Endothelial cell (in vitro differentiated cells): ENCODE results near the gene ADH4. TPM values are rescaled to one million over a fixed set of nuclear protein-coding genes. Genes with fewer than 3 reads are reported as not detected.

Experiments
- DNase-seq: peaks from one replicate; pipeline ENCODE4 v3.0.0; 2021; ENCODE audit warnings: low spot score
- H3K27ac Mint-ChIP-seq: one replicate; pipeline ENCODE4 v1.8.0; 2021; ENCODE audit warnings: mixed read lengths, inconsistent platforms; ENCODE audit not compliant: unreplicated experiment
- H3K27me3 Mint-ChIP-seq: one replicate; pipeline ENCODE4 v1.8.0; 2021; ENCODE audit warnings: mild to moderate bottlenecking, moderate library complexity, mixed read lengths, inconsistent platforms; ENCODE audit not compliant: unreplicated experiment
- H3K36me3 Mint-ChIP-seq: one replicate; pipeline ENCODE4 v1.8.0; 2021; ENCODE audit warnings: mild to moderate bottlenecking, low read depth, mixed read lengths, inconsistent platforms; ENCODE audit not compliant: unreplicated experiment
- H3K4me1 Mint-ChIP-seq: one replicate; pipeline ENCODE4 v1.8.0; 2021; ENCODE audit warnings: mild to moderate bottlenecking, mixed read lengths, inconsistent platforms; ENCODE audit not compliant: unreplicated experiment
- H3K4me3 Mint-ChIP-seq: one replicate; pipeline ENCODE4 v1.8.0; 2021; ENCODE audit warnings: mild to moderate bottlenecking, mixed read lengths, inconsistent platforms; ENCODE audit not compliant: unreplicated experiment
- H3K9me3 Mint-ChIP-seq: one replicate; pipeline ENCODE4 v1.8.0; 2021; ENCODE audit warnings: mixed read lengths, inconsistent platforms; ENCODE audit not compliant: unreplicated experiment
- total RNA-seq: library from RNA; stranded (reverse); fragmentation: NEBNext Ultra II Directional; extraction: Animal tissue kit (Norgen Biotek cat#: 25700); gene quantifications from one replicate; pipeline ENCODE4 v1.2.1, GENCODE V29; 2021; ENCODE audit not compliant: unreplicated experiment
- TF ChIP-seq, protein P1 (sequence below): fragments of 200-600 bp; sonication (generic); IDR thresholded peaks from one replicate; pipeline ENCODE4 v1.5.0; 2021; ENCODE audit warnings: antibody characterized with exemption; ENCODE audit not compliant: unreplicated experiment

Gene ADH4
- total RNA-seq, 1 donor from 2014 or later = not detected

DNA sequence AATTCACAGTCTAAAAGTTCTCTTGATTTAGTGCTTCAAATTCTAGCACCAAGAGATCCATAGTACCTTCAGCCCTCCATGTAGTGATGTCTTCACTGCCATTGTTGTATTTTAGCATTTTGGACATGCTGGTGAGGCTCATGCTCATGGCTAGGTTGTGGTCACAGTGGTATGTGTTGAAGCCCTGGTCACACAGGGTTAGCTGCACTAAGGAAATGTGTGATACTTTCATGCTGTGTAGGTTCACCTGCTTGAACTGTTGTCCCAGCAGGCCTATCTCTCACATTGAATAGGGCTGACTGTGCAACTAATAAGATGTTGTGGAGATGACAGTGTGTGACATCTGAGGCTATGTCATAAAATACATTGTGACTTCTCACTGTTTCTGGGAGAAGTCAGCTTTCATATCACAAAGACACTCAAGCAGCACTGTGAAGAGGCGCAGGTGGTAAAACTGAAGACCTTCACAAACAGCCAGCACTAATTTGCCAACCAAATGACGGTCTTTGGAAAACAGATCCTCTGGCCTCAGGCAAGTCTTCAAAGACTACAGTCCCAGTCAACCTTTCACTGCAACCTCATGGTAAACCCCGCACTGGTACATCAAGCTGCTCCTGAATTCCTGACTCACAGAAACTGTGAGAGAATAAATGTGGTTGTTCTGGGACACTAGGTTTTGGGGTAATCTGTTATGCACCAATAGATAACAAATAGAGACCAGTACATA lies 17.4 kb upstream of the ADH4 start:
- no peaks in the 10 kb centered on the region for H3K36me3 Mint-ChIP-seq
- H3K4me3 Mint-ChIP-seq = no peak overlapping the region
- H3K9me3 Mint-ChIP-seq = no peaks in the 10 kb centered on the region
- TF ChIP-seq, protein P1, sequence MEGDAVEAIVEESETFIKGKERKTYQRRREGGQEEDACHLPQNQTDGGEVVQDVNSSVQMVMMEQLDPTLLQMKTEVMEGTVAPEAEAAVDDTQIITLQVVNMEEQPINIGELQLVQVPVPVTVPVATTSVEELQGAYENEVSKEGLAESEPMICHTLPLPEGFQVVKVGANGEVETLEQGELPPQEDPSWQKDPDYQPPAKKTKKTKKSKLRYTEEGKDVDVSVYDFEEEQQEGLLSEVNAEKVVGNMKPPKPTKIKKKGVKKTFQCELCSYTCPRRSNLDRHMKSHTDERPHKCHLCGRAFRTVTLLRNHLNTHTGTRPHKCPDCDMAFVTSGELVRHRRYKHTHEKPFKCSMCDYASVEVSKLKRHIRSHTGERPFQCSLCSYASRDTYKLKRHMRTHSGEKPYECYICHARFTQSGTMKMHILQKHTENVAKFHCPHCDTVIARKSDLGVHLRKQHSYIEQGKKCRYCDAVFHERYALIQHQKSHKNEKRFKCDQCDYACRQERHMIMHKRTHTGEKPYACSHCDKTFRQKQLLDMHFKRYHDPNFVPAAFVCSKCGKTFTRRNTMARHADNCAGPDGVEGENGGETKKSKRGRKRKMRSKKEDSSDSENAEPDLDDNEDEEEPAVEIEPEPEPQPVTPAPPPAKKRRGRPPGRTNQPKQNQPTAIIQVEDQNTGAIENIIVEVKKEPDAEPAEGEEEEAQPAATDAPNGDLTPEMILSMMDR = no peak
- H3K27ac Mint-ChIP-seq = no peak overlapping the region
- no peak for DNase-seq
- no peaks in the 10 kb centered on the region for H3K27me3 Mint-ChIP-seq
- no peaks in the 10 kb centered on the region for H3K4me1 Mint-ChIP-seq

DNA sequence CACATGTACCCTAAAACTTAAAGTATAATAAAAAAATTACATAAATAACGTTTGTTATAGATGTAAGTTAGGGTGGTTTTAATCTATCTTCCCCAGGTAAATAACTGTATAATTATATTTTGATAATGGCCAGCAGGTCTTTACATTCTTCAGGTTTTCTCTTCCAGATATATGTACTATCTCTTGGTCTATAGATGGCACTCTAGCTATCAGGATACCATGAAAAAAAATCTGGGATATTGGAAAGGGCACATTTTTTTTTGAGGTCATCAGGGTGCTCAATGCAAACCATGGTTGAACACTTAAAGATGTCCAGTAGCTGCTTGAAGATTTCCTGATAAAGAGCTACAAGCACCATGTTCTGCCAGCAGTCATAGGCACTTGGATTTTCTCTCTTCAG lies 15.6 kb upstream of the ADH4 start:
- Mint-ChIP-seq H3K27ac (no peak overlapping the region), H3K9me3 (no peaks in the 10 kb centered on the region), H3K36me3 (no peaks in the 10 kb centered on the region), H3K4me1 (no peaks in the 10 kb centered on the region), H3K4me3 (no peak overlapping the region), H3K27me3 (no peaks in the 10 kb centered on the region)
- no peak for DNase-seq
- TF ChIP-seq, protein P1 = no peak

DNA sequence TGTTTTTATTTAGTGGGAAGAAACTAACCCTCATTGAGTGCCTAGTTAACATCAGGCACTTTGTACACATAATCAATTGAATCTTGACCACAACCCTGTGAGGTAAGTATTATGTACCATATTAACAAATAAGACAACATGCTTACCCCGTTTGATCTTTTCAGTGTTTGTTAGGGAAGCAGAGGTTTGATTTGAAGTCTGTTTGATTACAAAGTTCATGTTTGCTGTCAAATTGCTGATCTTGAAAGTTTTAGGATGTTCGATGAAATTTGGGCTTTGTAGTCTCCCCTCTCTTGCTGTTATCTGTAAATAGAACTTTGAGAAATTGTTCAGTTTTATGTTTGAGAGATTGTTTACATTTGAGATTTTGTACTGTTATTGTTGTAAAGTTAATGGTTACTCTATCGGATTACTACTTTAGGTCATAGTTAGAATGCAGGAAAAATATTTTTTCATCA lies 13.4 kb upstream of the ADH4 start:
- H3K4me3 Mint-ChIP-seq = no peak overlapping the region
- no peaks in the 10 kb centered on the region for H3K36me3 Mint-ChIP-seq

DNA sequence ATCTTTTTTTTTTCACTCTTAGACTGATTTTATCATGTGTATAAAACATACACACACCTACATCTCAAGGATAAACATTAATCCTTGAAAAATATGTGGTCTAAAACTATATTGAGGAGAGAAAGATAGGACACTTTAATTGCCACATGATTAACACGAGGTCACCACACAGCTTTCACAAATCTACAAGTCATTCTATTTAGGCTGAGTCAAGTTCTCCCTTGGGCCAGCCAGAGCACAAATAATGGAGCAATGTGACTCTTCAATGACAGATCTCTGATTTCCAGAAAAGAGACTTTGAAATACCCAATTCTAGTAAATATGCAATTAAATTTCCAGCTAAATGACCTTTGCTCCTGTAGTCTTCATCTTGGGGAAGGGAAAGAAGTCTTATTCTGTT lies 12.9 kb upstream of the ADH4 start:
- no peaks in the 10 kb centered on the region for H3K36me3 Mint-ChIP-seq
- DNase-seq = no peak
- H3K27ac Mint-ChIP-seq = no peak overlapping the region
- no peaks in the 10 kb centered on the region for H3K27me3 Mint-ChIP-seq
- no peaks in the 10 kb centered on the region for H3K4me1 Mint-ChIP-seq
- no peaks in the 10 kb centered on the region for H3K9me3 Mint-ChIP-seq
- H3K4me3 Mint-ChIP-seq = no peak overlapping the region
- TF ChIP-seq, protein P1 = no peak

More for the DNA sequence above, 13.4 kb upstream of the ADH4 start:
- no peaks in the 10 kb centered on the region for H3K9me3 Mint-ChIP-seq
- H3K4me1 Mint-ChIP-seq = no peaks in the 10 kb centered on the region
- DNase-seq = no peak
- TF ChIP-seq, protein P1 = no peak
- no peaks in the 10 kb centered on the region for H3K27me3 Mint-ChIP-seq
- no peak overlapping the region for H3K27ac Mint-ChIP-seq

DNA sequence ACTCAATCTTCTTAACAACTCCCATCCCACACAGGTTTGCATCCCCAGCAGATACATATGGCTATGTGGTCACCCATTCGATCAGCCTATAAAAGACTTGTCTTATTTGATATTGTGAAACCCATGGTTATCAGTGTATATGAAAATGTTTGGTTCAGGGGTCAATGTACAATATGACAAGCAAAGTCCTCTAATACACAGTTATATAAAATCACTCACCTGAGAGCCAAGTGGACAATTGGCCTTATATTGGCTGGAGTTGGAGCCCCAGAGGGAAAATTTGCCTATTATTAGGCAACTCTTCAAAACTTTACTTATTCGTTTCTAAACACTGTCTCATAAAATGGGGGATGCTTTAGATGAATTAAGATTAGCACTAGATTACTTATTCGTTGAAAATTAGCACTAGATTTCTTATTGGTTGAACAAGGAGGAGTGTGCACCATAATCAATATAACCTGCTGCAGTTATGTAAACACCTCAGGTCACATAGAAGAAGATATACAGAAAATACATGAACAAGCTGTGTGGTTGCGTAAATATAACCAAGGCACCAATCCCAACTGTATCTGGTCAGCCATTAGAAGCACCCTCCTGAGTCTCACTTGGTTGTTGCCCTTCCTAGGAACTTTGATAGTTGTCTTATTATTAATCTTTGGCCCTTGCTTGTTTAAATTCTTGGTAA lies 10.7 kb upstream of the ADH4 start:
- Mint-ChIP-seq H3K4me3 (no peak overlapping the region), H3K36me3 (no peaks in the 10 kb centered on the region), H3K27ac (no peak overlapping the region), H3K27me3 (no peaks in the 10 kb centered on the region), H3K4me1 (no peaks in the 10 kb centered on the region), H3K9me3 (peaks cover 4% of the 10 kb centered on the region)
- TF ChIP-seq, protein P1 = no peak
- DNase-seq = no peak
